NT2/D1 (cell line): ENCODE measurements around the gene PPM1F.
"Not testable (repeated sequence)": the region's sequence is repeated elsewhere in the genome, so short reads cannot be mapped to it uniquely, and the experiment has no call there.

Experiments
- DNase-seq: peaks from one replicate; pipeline ENCODE4 v3.0.0-alpha.2; 2011; ENCODE audit warnings: low read depth, low spot score
- H3K27me3 ChIP-seq: 2 replicates; pipeline ENCODE4 v1.6.0; 2011; ENCODE audit warnings: mild to moderate bottlenecking; ENCODE audit not compliant: insufficient read length, insufficient read depth
- H3K36me3 ChIP-seq: 2 replicates; pipeline ENCODE4 v1.6.1; 2011; ENCODE audit warnings: mild to moderate bottlenecking, low read length, mixed read lengths; ENCODE audit not compliant: insufficient read depth, insufficient read length
- H3K4me1 ChIP-seq: 2 replicates; pipeline ENCODE4 v1.5.1; 2011; ENCODE audit not compliant: insufficient read depth, insufficient read length
- H3K4me3 ChIP-seq: 2 replicates; pipeline ENCODE4 v1.5.1; 2011; ENCODE audit warnings: low read depth; ENCODE audit not compliant: insufficient read length
- H3K9ac ChIP-seq: 2 replicates; pipeline ENCODE4 v1.6.0; 2011; ENCODE audit warnings: low read depth; ENCODE audit not compliant: insufficient read length
- H3K9me3 ChIP-seq: 2 replicates; pipeline ENCODE4 v1.5.1; 2011; ENCODE audit warnings: mild to moderate bottlenecking, low read length; ENCODE audit not compliant: insufficient read depth
- SUZ12 ChIP-seq: IDR thresholded peaks from 2 replicates; pipeline ENCODE4 v1.6.1; 2011; ENCODE audit not compliant: insufficient read length, insufficient read depth; ENCODE audit errors: extremely low read depth
- YY1 ChIP-seq: IDR thresholded peaks from 2 replicates; pipeline ENCODE4 v1.6.1; 2011; ENCODE audit not compliant: insufficient read length, insufficient read depth
- ZNF274 ChIP-seq: IDR thresholded peaks from 2 replicates; pipeline ENCODE4 v1.6.1; 2011; ENCODE audit warnings: mild to moderate bottlenecking, low read depth, low read length

The PPM1F gene

DNA sequence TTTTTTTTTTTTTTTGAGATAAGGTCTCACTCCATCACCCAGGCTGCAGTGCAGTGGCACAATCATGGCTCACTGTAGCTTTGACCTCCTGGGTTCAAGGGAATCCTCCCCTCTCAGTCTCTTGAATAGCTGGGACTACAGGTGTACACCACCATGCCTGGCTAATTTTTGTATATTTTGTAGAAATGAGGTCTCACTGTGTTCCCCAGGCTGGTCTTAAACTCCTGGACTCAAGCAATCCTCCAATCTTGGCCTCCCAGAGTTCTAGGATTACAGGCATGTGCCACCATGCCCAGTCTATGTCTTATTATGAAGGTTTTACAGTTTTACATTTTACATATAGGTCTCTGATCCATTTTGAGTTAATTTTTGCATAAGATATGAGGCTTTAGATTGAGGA lies 64.8 kb downstream of the PPM1F start:
- Histone ChIP-seq H3K9ac (no peak overlapping the region), H3K27me3 (no peaks in the 10 kb centered on the region), H3K9me3 (no peaks in the 10 kb centered on the region), H3K4me3 (no peak overlapping the region), H3K4me1 (no peaks in the 10 kb centered on the region), H3K36me3 (no peaks in the 10 kb centered on the region)
- TF ChIP-seq SUZ12 (no peak), YY1 (no peak)
- DNase-seq: no peak

DNA sequence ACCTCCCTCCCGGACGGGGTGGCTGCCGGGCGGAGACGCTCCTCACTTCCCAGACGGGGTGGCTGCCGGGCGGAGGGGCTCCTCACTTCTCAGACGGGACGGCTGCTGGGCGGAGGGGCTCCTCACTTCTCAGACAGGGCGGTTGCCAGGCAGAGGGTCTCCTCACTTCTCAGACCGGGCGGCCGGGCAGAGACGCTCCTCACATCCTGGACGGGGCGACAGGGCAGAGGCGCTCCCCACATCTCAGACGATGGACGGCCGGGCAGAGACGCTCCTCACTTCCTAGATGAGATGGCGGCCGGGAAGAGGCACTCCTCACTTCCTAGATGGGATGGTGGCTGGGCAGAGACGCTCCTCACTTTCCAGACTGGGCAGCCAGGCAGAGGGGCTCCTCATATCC lies 68.7 kb downstream of the PPM1F start:
- H3K27me3 ChIP-seq, H3K36me3 ChIP-seq, H3K4me3 ChIP-seq, DNase-seq, H3K4me1 ChIP-seq, H3K9ac ChIP-seq, H3K9me3 ChIP-seq: not testable (repeated sequence)

DNA sequence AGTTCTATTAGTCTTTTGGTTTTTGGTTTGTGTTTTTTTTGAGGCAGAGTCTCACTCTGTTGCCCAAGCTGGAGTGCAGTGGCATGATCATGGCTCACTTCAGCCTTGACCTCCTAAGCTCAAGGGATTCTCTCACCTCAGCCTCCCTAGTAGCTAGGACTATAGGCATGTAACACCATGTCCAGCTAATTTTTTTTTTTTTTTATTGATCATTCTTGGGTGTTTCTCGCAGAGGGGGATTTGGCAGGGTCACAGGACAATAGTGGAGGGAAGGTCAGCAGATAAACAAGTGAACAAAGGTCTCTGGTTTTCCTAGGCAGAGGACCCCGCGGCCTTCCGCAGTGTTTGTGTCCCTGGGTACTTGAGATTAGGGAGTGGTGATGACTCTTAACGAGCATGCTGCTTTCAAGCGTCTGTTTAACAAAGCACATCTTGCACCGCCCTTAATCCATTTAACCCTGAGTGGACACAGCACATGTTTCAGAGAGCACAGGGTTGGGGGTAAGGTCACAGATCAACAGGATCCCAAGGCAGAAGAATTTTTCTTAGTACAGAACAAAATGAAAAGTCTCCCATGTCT lies 69.8 kb downstream of the PPM1F start:
- H3K9ac ChIP-seq, DNase-seq, H3K4me3 ChIP-seq, H3K36me3 ChIP-seq, H3K4me1 ChIP-seq, H3K27me3 ChIP-seq, H3K9me3 ChIP-seq: not testable (repeated sequence)

DNA sequence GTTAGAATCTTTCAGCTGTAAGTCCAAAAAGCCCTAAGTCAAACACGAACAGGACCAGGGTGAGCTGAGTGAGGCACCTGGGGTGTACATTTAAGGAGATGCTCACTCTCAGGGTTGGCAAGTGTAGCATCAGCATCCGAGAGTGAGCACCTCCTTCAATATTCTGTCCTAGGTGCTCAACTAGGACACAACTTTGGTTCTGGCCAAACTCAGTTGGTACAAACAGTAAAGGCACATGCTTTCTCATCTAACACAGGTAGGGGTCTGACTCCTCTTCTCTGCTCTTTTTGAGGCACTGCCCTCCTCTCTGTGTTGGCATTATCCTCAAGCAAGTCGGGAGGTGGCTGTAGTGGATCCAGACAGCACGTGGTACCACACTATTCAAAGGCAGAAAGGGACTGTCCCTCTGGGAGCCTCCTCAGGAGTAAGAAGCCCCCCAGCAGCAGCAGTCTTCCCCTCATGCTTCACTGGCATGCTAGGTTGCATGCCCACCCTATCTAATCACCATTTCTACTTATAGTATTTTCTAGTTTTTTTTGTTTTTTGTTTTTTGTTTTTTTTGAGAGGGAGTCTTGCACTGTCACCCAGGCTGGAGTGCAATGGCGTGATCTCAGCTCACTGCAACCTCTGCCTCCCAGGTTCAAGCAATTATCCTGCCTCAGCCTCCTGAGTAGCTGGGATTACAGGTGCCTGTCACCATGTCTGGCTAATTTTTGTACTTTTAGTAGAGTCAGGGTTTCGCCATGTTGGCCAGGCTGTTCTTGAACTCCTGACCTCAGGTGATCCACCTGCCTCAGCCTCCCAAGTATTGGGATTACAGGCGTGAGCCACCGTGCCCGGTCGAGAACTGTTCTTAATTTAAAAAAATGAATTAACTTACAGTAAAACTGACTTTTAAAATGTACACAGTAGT lies 70.6 kb downstream of the PPM1F start:
- no peaks in the 10 kb centered on the region for H3K36me3 ChIP-seq
- TF ChIP-seq YY1: no peak
- no peak for TF ChIP-seq SUZ12
- no peak for TF ChIP-seq ZNF274
- no peak for DNase-seq

DNA sequence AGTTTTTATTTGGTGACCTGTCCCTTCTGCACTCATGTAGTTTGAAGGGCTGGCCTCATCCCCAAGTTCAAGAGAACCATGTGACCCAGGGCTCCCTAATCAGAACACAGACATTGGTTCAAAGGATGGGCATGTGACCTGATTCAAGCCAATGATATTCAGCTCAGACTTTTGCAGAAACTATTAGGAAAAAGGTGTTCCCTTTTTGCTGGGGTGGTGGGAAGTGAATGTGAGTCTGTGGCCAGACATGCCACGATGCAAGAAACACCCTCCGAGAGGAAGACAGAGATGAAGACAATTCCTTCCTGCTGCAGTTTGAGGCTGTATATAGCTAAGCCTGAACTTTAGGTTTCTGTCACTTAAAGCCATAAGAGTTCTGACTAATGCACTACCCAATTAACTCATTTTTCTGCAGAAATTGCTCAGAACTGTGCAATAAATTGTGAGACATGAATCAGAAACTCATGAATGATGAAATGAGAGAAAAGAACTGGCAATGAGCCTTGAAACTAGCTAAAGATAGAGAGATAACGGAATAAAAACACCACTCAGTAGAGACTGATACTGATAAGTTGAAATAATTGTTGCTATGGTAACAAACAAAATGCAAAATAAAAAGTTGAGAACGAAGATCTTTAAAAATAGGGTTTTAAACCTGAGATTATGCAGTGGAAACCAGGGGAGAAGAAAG lies 76.0 kb downstream of the PPM1F start:
- Histone ChIP-seq H3K4me3 (no peak overlapping the region), H3K9ac (no peak overlapping the region), H3K9me3 (no peaks in the 10 kb centered on the region), H3K27me3 (no peaks in the 10 kb centered on the region), H3K4me1 (no peaks in the 10 kb centered on the region), H3K36me3 (no peaks in the 10 kb centered on the region)
- no peak for DNase-seq
- no peak for TF ChIP-seq ZNF274
- no peak for TF ChIP-seq YY1
- no peak for TF ChIP-seq SUZ12

More for the DNA sequence above, 70.6 kb downstream of the PPM1F start:
- no peak overlapping the region for H3K4me3 ChIP-seq
- no peaks in the 10 kb centered on the region for H3K4me1 ChIP-seq
- no peaks in the 10 kb centered on the region for H3K9me3 ChIP-seq
- H3K27me3 ChIP-seq: no peaks in the 10 kb centered on the region
- no peak overlapping the region for H3K9ac ChIP-seq

DNA sequence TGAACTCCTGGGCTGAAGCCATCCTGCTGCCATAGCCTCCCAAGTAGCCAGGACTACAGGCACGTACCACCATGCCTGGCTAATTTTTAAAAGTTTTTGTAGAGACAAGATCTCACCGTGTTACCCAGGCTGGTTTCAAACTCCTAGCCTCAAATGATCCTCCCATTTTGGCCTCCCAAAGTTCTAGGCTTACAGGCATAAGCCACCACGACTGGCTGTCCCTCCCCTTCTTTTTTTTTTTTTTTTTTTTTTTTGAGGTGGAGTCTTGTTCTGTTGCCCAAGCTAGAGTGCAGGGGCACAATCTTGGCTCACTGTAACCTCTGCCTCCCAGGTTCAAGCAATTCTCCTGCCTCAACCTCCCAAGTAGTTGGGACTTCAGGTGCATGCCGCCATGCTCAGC lies 77.7 kb downstream of the PPM1F start:
- H3K36me3 ChIP-seq, H3K9me3 ChIP-seq, H3K4me3 ChIP-seq, H3K27me3 ChIP-seq, H3K4me1 ChIP-seq, H3K9ac ChIP-seq, DNase-seq: not testable (repeated sequence)

DNA sequence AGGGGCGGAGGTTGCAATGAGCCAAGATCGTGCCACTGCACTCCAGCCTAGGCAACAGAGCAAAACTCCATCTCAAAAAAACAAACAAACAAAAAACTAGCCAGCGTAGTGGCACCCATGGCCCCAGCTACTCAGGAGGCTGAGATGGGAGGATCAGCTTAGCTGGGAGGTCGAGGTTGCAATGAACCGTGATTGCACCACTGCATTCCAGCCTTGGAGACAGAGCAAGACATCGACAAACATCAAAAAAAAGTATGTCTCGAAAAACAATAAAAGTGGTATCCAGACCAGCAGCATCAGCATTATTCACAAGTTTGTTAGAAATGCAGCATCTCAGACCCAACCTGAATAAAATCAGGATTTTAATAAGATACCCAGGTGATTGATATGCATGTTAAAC lies 79.0 kb downstream of the PPM1F start:
- no peaks in the 10 kb centered on the region for H3K27me3 ChIP-seq
- H3K9ac ChIP-seq: no peak overlapping the region
- TF ChIP-seq YY1 (no peak), ZNF274 (no peak), SUZ12 (no peak)
- no peaks in the 10 kb centered on the region for H3K36me3 ChIP-seq
- no peaks in the 10 kb centered on the region for H3K9me3 ChIP-seq
- no peaks in the 10 kb centered on the region for H3K4me1 ChIP-seq
- no peak overlapping the region for H3K4me3 ChIP-seq
- no peak for DNase-seq

DNA sequence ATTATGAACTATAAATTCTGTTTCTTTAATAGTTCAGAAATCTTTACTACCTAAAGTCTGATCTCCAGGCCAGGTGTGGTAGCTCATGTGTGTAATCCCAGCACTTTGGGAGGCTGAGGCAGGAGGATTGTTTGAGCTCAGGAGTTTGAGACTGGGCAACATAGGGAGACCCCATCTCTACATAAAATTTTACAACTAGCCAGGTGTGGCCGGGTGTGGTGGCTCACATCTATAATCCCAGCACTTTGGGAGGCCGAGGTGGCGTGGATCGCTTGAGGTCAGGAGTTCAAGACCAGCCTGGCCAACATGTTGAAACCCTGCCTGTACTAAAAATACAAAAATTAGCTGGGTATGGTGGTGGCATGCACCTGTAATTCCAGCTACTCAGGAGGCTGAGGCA lies 79.9 kb downstream of the PPM1F start:
- H3K27me3 ChIP-seq, H3K9ac ChIP-seq, H3K4me3 ChIP-seq: not testable (repeated sequence)

More for the DNA sequence above, 79.9 kb downstream of the PPM1F start:
- not testable (repeated sequence) for DNase-seq, H3K36me3 ChIP-seq, H3K4me1 ChIP-seq, H3K9me3 ChIP-seq
